ENCODE results near the gene SLC11A1. TPM values are rescaled to one million over a fixed set of nuclear protein-coding genes. Genes with fewer than 3 reads are reported as not detected.

SLC11A1 gene
- total RNA-seq, 2 donors from 2014 or later, result 122 to 190 TPM

- H3K36me3 ChIP-seq, result no peaks in the 10 kb centered on the region
- H3K4me1 ChIP-seq (ENCODE audit: control insufficient read depth in 1 of 2, low read depth in 2 of 2), result no peaks in the 10 kb centered on the region
- no peak overlapping the region for H3K4me3 ChIP-seq
- DNase-seq (ENCODE audit: low spot score) (no peak), ATAC-seq (ENCODE audit: insufficient number of reproducible peaks, low FRiP score, low read depth) (no peak)
- H3K27ac ChIP-seq, result no peak overlapping the region
- TF ChIP-seq CTCF (IDR thresholded peaks at IDR 0.05), result no peak
- H3K9me3 ChIP-seq, result no peaks in the 10 kb centered on the region
- no peaks in the 10 kb centered on the region for H3K27me3 ChIP-seq (replicated peaks; ENCODE audit: insufficient read depth)
These were observed 43.5 kb downstream of the SLC11A1 start for GRCh38 chr2:218425531-218425930.

- Histone ChIP-seq H3K9me3 (no peaks in the 10 kb centered on the region), H3K27ac (no peak overlapping the region), H3K27me3 (replicated peaks; ENCODE audit: insufficient read depth) (no peaks in the 10 kb centered on the region), H3K36me3 (no peaks in the 10 kb centered on the region), H3K4me3 (no peak overlapping the region), H3K4me1 (ENCODE audit: control insufficient read depth in 1 of 2, low read depth in 2 of 2) (no peaks in the 10 kb centered on the region)
- ATAC-seq (ENCODE audit: insufficient number of reproducible peaks, low FRiP score, low read depth), result no peak
- TF ChIP-seq CTCF (IDR thresholded peaks at IDR 0.05), result no peak
- DNase-seq (ENCODE audit: low spot score), result no peak
These were observed 45.7 kb downstream of the SLC11A1 start for GRCh38 chr2:218427741-218428140.

- no peaks in the 10 kb centered on the region for H3K4me1 ChIP-seq (ENCODE audit: control insufficient read depth in 1 of 2, low read depth in 2 of 2)
- no peaks in the 10 kb centered on the region for H3K36me3 ChIP-seq
- no peaks in the 10 kb centered on the region for H3K9me3 ChIP-seq
- H3K27me3 ChIP-seq (replicated peaks; ENCODE audit: insufficient read depth), result no peaks in the 10 kb centered on the region
- no peak overlapping the region for H3K27ac ChIP-seq
- DNase-seq (ENCODE audit: low spot score) (no peak), ATAC-seq (ENCODE audit: insufficient number of reproducible peaks, low FRiP score, low read depth) (no peak)
- H3K4me3 ChIP-seq, result no peak overlapping the region
- TF ChIP-seq CTCF (IDR thresholded peaks at IDR 0.05), result no peak
These were observed 46.9 kb downstream of the SLC11A1 start for GRCh38 chr2:218428846-218429558.

GRCh38 chr2:218429911-218430692 is 48.0 kb downstream of the SLC11A1 start:
- Histone ChIP-seq H3K4me3 (no peak overlapping the region), H3K4me1 (ENCODE audit: control insufficient read depth in 1 of 2, low read depth in 2 of 2) (no peaks in the 10 kb centered on the region), H3K36me3 (no peaks in the 10 kb centered on the region), H3K9me3 (no peaks in the 10 kb centered on the region), H3K27ac (no peak overlapping the region), H3K27me3 (replicated peaks; ENCODE audit: insufficient read depth) (no peaks in the 10 kb centered on the region)
- ATAC-seq (ENCODE audit: insufficient number of reproducible peaks, low FRiP score, low read depth), result no peak
- no peak for TF ChIP-seq CTCF (IDR thresholded peaks at IDR 0.05)
- no peak for DNase-seq (ENCODE audit: low spot score)

GRCh38 chr2:218430721-218431120 is 48.6 kb downstream of the SLC11A1 start:
- no peaks in the 10 kb centered on the region for H3K4me1 ChIP-seq (ENCODE audit: control insufficient read depth in 1 of 2, low read depth in 2 of 2)
- no peaks in the 10 kb centered on the region for H3K9me3 ChIP-seq
- H3K4me3 ChIP-seq, result no peak overlapping the region
- H3K36me3 ChIP-seq, result no peaks in the 10 kb centered on the region
- no peak for ATAC-seq (ENCODE audit: insufficient number of reproducible peaks, low FRiP score, low read depth)
- DNase-seq (ENCODE audit: low spot score), result no peak
- no peak for TF ChIP-seq CTCF (IDR thresholded peaks at IDR 0.05)
- no peak overlapping the region for H3K27ac ChIP-seq
- no peaks in the 10 kb centered on the region for H3K27me3 ChIP-seq (replicated peaks; ENCODE audit: insufficient read depth)
